Embryonic facial prominence (tissue), 1 donor: ENCODE data around the gene HELB.
"Not testable (repeated sequence)": the region's sequence is repeated elsewhere in the genome, so short reads cannot be mapped to it uniquely, and the experiment has no call there.

Source experiments
- DNase-seq: peaks from one replicate; pipeline ENCODE4 v3.0.0-alpha.2; 2016; ENCODE audit errors: extremely low spot score

The HELB gene

GRCh38 chr12:66303316-66303804 lies 1.1 kb downstream of the HELB start:
- not testable (repeated sequence) for DNase-seq

DNA sequence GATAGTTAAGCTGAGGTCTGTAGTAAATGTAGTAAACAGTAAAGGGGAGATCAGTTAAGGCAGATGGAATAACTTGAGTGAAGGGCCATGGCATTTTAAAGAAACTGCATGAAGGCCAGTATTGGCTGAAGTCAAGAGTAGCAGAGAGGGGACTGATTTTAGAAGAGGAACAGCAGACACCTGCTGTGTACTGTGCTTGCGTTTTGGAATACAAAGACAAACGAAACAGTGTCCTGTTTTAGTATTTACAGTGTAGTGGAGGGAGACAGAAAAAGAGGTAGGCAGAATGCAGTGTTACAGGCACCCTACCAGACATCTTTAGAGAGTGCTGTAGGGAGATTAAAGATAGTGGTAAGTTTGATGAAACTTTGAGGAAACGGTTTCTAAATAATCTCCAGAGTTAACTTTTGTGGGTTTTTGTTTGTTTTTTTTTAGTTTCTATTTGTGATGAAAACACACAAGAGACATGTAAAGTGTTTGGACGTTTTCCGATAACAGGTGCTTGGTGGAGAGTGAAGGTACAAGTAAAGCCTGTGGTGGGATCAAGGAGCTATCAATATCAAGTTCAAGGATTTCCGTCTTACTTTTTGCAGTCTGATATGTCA lies 2.1 kb downstream of the HELB start:
- DNase-seq, result no peak

GRCh38 chr12:66309606-66310005 lies 7.3 kb downstream of the HELB start:
- no peak for DNase-seq

- DNase-seq, result no peak
Observed at GRCh38 chr12:66312189-66312588, 9.9 kb downstream of the HELB start.

GRCh38 chr12:66314278-66314677 lies 12.0 kb downstream of the HELB start:
- DNase-seq, result no peak

DNA sequence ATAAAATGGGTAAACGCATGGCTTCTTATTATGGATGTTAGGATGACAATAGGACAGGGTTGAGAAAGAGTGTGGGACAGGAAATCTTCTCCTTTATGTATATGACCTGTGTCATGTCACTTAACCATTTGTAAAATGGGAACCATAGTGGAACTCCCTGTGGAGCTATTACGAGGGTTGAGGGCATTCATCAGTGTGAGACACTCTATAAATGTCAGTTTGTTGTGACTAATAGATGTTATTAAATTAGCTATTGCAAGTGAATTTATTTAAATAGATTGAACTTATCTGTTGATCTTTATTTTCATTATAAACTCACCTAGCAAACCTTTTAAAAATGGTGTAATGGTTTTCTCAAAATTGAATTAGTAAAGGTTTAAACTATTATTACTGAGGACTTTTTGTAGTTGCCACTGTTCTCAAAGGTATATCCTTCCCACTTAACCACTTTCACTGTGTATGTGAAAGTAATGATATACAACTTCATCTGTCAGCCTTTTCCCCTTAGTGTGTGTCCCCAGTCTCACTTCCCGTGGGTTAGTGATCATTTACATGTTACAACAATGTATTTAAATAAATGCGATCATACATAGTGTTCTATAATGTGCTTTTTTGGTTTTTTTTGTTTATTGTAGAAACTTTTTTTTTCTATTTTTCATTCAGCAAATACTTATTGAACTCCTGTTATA lies 17.1 kb downstream of the HELB start:
- DNase-seq, result no peak

DNA sequence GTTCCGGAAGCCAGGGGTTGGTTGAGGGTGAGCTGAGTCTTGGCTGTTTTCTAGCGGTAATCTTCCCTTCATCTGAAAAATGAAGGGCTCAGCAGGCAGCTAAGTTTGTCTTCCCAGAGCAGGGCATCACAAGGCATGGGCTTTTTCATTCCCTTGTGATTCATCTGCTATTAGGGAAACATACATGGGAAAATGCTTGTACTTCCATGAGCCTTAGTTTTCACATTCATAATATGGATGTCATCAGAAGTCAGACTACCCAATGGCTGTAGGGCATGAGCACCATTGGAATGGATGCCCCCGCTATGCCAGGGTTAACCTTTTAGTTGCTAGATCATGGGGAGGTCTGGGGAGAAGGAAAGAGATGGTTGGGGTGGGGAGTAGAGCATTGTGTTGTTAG lies 18.7 kb downstream of the HELB start:
- DNase-seq, result no peak

DNA sequence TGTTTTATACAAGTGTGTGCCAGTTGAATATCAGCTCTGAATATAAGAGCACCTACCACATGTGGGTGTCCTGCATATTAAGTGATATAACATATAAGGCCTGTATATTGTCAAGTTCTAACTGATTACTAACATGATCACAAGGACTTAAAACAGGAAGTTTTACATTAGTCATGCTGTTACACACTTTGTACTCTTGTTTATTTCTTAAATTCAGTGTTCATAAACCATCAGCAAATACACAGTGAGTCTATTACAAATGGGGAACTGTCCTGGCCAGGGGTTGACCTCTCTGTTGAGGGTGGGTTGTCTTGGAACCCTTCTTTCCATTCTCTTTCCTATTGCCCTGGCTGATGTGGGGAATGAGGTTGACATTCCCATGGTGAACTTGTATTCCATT lies 19.1 kb downstream of the HELB start:
- DNase-seq, result no peak

DNA sequence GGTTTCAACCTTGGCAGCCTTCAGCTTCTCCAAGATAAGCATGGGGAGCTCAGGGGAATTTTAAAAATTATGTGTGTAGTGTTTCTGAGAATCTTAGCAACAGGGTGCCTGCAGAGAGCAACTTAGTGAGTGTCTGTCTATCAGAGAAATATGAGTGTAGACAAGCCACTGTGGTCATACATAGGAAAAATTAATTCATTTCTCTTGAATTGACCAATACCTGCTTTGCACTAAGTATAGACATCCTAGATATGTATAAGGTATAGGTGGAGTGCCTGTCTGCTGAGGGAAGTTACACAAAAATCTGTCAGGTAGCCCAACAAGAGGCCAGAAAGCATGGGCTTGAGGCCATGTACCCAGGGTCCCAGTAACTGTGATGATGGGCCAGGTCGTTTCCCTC lies 20.7 kb downstream of the HELB start:
- no peak for DNase-seq

GRCh38 chr12:66329941-66330340 lies 27.6 kb downstream of the HELB start:
- DNase-seq, result no peak

- no peak for DNase-seq
Observed at GRCh38 chr12:66331016-66331415, 28.7 kb downstream of the HELB start.

DNA sequence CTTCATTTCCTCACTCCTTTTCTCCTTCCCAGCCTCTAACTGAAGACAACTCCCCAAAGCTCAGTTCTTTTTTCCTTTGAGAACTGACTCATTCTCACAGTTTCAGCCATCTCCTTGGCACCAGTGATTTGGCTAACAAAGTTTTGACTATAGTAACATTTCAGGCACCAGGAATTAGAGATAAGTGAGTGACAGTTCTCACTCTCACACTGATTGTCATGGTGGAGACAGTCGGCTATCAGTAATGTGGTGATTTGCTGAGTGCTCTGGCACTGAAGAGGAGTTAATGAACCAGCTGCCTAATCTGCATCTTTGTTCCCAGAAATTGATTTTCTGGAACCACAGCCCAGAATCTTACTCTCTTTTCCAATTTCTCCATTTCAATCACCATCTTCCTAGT lies 29.5 kb downstream of the HELB start:
- DNase-seq, result no peak

DNA sequence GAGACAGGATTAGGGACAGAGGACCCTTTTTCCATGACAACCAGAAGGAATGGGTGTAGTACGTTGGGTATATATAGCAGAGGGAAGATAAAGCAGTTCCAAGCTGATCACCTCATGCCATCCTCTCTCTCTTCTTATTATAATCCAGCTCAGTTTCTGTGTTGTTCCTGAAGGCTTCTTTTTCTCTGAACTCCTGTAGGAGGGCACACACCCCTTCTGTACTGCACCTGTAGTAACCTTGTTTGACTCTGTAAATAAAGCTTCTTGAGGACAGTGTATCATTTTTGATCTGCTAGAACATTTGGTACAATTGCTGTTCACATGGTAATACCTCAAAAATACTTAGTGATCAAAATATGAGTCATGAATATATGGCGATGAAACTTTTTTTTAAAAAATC lies 33.5 kb downstream of the HELB start:
- no peak for DNase-seq

DNA sequence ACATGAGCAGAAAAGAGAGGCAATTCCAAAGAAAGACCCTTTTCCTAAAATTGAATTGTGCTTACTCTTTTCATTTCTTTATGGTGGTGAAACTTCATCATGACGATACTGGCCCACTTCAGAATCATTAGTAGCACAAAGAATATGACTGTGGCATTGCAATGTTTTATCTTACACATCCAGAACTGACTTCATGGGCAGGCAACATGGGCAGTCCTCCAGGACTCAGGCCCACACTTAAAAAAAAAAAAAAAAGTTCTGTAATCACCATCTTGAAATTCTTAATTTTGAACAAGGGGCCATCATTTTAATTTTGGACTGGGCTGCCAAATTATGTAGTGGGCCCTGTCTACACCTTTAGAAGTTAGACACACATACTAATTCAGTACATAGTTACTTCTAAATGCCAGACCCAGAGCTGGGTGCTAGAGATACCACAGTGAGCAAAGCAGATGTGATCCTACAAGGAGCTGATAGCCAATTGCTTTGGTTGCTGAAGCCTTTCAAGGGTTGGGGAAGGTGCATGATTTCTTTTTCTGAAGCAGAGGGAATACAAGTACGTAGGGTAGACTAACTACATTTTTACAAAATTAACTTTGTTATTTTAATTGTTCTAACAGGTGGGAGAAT lies 35.2 kb downstream of the HELB start:
- DNase-seq, result no peak

DNA sequence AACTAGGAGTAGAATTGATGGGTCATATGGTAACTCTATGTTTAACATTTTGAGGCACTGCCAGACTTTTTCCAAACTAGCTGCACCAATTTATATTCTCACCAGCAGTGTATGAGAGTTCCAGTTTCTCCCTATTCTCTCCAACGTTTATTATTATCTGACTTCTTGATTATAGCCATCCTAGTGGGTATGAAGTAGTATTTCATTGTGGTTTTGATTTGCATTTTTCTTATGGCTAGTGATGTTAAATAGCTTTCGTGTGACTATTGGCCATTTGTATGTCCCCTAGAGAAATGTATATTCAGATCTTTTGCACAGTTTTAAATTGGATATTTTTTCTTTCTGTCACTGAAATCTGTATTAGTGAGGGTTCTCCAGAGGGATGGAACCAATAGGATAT lies 37.8 kb downstream of the HELB start:
- no peak for DNase-seq

DNA sequence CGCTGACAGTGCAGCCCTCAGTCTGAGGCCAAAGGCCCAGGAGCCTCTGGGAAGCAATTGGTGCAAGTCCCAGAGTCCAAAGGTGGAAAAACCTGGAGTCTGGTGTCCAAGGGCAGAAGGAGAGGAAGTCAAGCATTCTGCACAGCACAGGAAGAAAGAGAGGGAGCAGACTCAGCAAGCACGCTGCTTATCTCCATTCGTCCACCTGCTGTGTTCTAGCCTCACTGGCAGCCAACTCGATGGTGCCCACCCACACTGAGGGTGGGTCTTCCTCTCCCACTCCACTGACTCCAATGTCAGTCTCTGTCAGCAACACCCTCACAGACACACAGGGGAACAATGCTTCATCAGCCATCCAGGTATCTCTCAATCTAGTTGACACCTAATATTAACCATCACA lies 38.8 kb downstream of the HELB start:
- DNase-seq, result no peak

DNA sequence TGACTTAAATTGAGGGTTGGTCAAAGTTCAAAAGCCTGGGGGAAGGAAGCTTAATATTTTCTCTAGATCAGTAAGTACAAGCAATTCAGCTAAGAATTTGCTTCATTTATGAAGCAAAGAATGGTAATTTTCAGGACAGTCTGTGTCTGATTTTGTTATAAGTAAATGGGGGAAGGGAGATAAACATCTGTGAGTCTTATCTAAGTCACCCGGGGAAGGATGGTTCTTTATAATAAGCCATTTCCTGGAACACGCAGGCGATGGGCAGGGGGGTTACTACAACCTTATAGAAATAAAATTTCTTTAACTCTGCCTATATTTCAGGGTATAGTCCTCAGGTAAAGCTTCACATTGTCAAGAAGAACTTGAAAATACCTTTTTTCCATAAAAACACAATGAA lies 42.9 kb downstream of the HELB start:
- no peak for DNase-seq

DNA sequence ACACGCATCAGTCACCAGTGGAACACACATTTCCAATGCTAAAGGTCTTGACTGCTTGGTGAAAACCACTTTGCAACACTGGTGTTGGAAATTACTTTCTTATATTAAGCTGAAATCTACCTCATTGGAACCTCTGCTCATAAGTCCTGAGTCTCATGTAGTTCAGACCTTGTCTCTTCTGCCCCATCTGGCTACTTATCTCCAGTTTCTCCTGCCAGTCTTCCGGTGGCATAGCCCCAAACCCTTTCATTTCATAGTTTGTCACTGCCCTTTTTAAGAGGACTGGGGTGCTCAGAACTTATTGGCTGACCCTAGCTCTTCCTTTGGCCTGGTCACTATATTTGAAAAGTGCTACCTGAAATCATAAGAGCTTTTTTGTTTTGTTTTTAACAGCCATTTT lies 43.7 kb downstream of the HELB start:
- no peak for DNase-seq

DNA sequence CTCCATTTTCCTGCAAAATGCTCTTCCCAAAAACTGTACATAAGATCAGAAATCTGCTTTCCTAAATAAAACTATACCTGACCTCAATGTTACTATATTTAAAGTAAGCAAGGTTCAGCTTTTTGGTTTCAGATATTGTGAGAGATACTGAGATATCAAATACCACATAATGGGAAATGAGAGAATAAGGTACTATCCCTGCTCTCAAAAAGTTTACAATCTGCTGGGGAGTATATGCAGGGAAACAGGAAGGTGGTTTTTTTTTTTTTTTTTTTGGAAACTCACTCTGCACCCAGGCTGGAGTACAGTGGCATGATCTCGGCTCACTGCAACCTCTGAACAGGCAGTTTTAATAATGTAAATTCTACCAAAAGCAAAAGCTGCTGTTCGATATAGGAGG lies 49.0 kb downstream of the HELB start:
- no peak for DNase-seq

- no peak for DNase-seq
Observed at GRCh38 chr12:66352197-66352596, 49.9 kb downstream of the HELB start.

- no peak for DNase-seq
Observed at GRCh38 chr12:66352899-66353298, 50.6 kb downstream of the HELB start.

DNA sequence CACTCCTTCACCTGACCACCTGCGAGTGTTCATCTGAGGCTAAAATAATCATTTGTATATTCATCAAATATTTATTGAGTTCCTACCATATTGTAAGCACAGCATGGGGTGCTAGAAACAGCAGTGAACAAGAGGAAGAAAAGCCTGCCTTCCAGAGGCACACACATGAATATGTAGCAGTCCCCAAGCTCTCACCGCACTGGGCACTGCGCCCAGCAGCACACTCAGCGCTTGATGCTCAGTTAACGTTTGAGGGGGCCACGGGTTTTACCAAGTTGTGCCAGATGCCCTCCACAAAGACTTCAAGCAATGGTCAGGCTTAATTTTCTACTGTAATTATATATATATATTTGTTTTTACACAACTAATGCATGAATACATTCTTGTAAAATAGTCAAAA lies 52.0 kb downstream of the HELB start:
- no peak for DNase-seq

GRCh38 chr12:66359300-66359699 lies 57.0 kb downstream of the HELB start:
- DNase-seq, result no peak
